HFFc6 (cell line): ENCODE results near the gene NIT2. TPM values are rescaled to one million over a fixed set of nuclear protein-coding genes. Genes with fewer than 3 reads are reported as not detected.

Experiments
- DNase-seq: peaks from one replicate; pipeline ENCODE4 v3.0.0-alpha.2; 2018
- H3K27ac Mint-ChIP-seq: 2 replicates; pipeline ENCODE4 v1.8.0; 2020; ENCODE audit warnings: mild to moderate bottlenecking, mixed read lengths
- H3K27me3 Mint-ChIP-seq: 2 replicates; pipeline ENCODE4 v1.8.0; 2021; ENCODE audit warnings: mild to moderate bottlenecking, moderate library complexity, mixed read lengths; ENCODE audit not compliant: insufficient read depth
- H3K36me3 Mint-ChIP-seq: 2 replicates; pipeline ENCODE4 v1.8.0; 2021; ENCODE audit warnings: low read depth, mixed read lengths
- H3K4me1 Mint-ChIP-seq: 2 replicates; pipeline ENCODE4 v1.8.0; 2020; ENCODE audit warnings: low read depth, mixed read lengths
- H3K4me3 Mint-ChIP-seq: 2 replicates; pipeline ENCODE4 v1.8.0; 2020; ENCODE audit warnings: mild to moderate bottlenecking, moderate library complexity, mixed read lengths
- H3K9me3 Mint-ChIP-seq: 2 replicates; pipeline ENCODE4 v1.8.0; 2020; ENCODE audit warnings: mild to moderate bottlenecking, mixed read lengths
- CTCF ChIP-seq: fragments of 200-600 bp; sonication (generic); IDR thresholded peaks from 2 replicates; pipeline ENCODE4 v1.5.0; 2021; ENCODE audit warnings: antibody characterized with exemption, mild to moderate bottlenecking
- total RNA-seq, 6 experiments: library from RNA; stranded (reverse); fragmentation: NEBNext Ultra II Directional; extraction: Animal tissue kit (Norgen Biotek cat#: 25700); gene quantifications; 2 replicates in 1 of 6; 3 replicates in 5 of 6; pipeline ENCODE4 v1.2.3, GENCODE V29; 2021

Gene NIT2
- total RNA-seq, 6 experiments from 2014 or later = 36.4 to 48.6 (median 42.7) TPM

GRCh38 chr3:100376301-100376700 lies 41.7 kb downstream of the NIT2 start:
- H3K27me3 Mint-ChIP-seq = no peaks in the 10 kb centered on the region
- no peaks in the 10 kb centered on the region for H3K9me3 Mint-ChIP-seq
- no peak for DNase-seq
- no peak overlapping the region for H3K27ac Mint-ChIP-seq
- 0 out of 2 replicates have a peak, but pooled peaks cover 7% of the 10 kb centered on the region for H3K4me1 Mint-ChIP-seq
- TF ChIP-seq CTCF = no peak
- H3K36me3 Mint-ChIP-seq = peaks cover 59% of the 10 kb centered on the region
- H3K4me3 Mint-ChIP-seq = no peak overlapping the region

GRCh38 chr3:100384733-100385525 lies 50.4 kb downstream of the NIT2 start:
- no peak for DNase-seq

GRCh38 chr3:100386437-100387074 lies 52.0 kb downstream of the NIT2 start:
- Mint-ChIP-seq H3K36me3 (peaks cover 34% of the 10 kb centered on the region), H3K27ac (peak overlapping the region; percentile 16; the same call in 1 of the 2 replicates), H3K9me3 (peaks cover 16% of the 10 kb centered on the region), H3K4me1 (peaks cover 35% of the 10 kb centered on the region), H3K4me3 (peak overlapping the region; percentile 15; the same call in 1 of the 2 replicates), H3K27me3 (no peaks in the 10 kb centered on the region)
- TF ChIP-seq CTCF = no peak
- peak; percentile 14 for DNase-seq

More at GRCh38 chr3:100384733-100385525, 50.4 kb downstream of the NIT2 start:
- peaks cover 35% of the 10 kb centered on the region for H3K4me1 Mint-ChIP-seq
- no peak overlapping the region for H3K4me3 Mint-ChIP-seq
- no peak for TF ChIP-seq CTCF
- peaks cover 46% of the 10 kb centered on the region for H3K36me3 Mint-ChIP-seq
- H3K9me3 Mint-ChIP-seq = peaks cover 16% of the 10 kb centered on the region
- no peaks in the 10 kb centered on the region for H3K27me3 Mint-ChIP-seq
- H3K27ac Mint-ChIP-seq = peak overlapping the region; percentile 52

- no peak overlapping the region for H3K4me3 Mint-ChIP-seq
These were observed 54.5 kb downstream of the NIT2 start for GRCh38 chr3:100389025-100389424.

More at GRCh38 chr3:100389025-100389424, 54.5 kb downstream of the NIT2 start:
- Mint-ChIP-seq H3K27me3 (no peaks in the 10 kb centered on the region), H3K4me1 (peaks cover 35% of the 10 kb centered on the region), H3K27ac (no peak overlapping the region), H3K9me3 (peaks cover 16% of the 10 kb centered on the region), H3K36me3 (peaks cover 31% of the 10 kb centered on the region)
- TF ChIP-seq CTCF = no peak
- DNase-seq = no peak
